Measurements from ENCODE around the gene TXNL1. TPM values are rescaled to one million over a fixed set of nuclear protein-coding genes. Genes with fewer than 3 reads are reported as not detected.
"Not testable (repeated sequence)": the region's sequence is repeated elsewhere in the genome, so short reads cannot be mapped to it uniquely, and the experiment has no call there.

The TXNL1 gene
- total RNA-seq, 1 donor from 2014 or later, result 113 TPM

- DNase-seq, result peak; percentile 82
- ATAC-seq (ENCODE audit: poor library complexity), result peak; percentile 89
- intact Hi-C loops (cut with DNase I), result loop anchor here (5.0 to 10.0 kb wide), 4 partner anchors 712 to 1342 kb away; no protein-coding TSS in a partner anchor
Observed at GRCh38 chr18:56576826-56577573, 61.4 kb downstream of the TXNL1 start.

DNA sequence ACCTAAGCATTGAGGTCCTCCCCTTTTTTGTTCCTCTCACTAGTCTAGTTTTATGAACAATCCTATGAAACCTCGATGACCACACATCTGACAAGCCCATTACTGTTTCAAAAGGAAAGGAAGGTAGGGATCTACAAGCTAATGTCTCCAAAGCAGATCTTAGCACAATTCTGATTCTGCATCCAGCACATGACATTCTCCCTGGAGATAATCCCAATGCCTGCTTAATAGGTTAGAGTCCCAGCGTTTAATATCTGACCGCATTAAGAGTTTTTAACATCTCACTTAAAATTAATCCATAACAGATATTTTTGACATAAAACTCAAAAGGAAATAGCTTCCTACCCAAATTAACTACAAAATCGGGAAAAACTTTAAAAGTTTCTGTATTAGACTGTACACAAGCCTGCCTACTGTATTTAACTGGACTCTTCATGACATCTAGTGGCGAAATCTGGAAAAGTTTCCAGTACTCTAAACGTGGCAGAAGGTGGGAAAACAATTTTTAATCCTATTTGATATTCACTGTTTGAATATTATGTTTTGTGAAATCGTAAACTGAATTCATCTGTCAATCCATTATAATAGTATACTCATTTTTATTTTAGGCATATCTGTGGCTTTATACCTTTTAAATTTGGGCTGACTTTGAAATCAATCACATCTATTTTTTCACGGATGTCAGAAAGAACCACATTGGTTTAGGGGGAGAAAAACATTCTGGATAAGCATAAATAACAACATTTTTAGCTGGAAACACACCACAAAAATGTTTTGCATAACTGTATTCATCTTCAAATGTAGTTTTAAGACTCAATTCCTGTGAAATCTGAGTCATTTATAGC is 62.4 kb downstream of the TXNL1 start:
- DNase-seq (no peak), ATAC-seq (ENCODE audit: poor library complexity) (peak; percentile 93)
- intact Hi-C loops (cut with DNase I), result loop anchor here (5.0 to 10.0 kb wide), 4 partner anchors 711 to 1341 kb away; no protein-coding TSS in a partner anchor

DNA sequence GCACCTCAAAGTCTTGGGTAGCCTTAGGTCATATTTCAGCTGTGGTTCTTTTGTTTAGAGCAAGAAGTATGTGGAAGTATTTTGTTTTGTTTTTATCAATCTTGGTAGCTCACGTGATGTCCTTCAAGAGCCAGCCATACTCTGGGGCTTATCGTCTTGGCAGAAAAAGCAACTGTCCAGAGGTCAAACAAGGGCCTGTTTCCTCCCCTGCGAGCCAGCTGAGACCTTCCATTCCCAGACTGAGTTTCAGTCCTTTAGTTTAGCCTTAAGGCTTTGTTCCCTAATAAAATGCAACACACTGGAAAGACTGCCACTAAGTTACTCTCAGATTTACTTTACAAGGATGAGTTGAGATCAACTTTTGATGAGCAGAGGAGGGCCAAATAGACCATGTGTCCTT is 63.5 kb downstream of the TXNL1 start:
- DNase-seq (peak; percentile 55), ATAC-seq (ENCODE audit: poor library complexity) (peak; percentile 88)

GRCh38 chr18:56572267-56572666 is 66.1 kb downstream of the TXNL1 start:
- intact Hi-C loops (cut with DNase I), result loop anchor here (10.0 kb wide), 3 partner anchors 707 to 1337 kb away; no protein-coding TSS in a partner anchor
- not testable (repeated sequence) for ATAC-seq (ENCODE audit: poor library complexity); DNase-seq

More for the DNA sequence above, 63.5 kb downstream of the TXNL1 start:
- intact Hi-C loops (cut with DNase I), result loop anchor here (5.0 to 10.0 kb wide), 4 partner anchors 710 to 1340 kb away; no protein-coding TSS in a partner anchor

DNA sequence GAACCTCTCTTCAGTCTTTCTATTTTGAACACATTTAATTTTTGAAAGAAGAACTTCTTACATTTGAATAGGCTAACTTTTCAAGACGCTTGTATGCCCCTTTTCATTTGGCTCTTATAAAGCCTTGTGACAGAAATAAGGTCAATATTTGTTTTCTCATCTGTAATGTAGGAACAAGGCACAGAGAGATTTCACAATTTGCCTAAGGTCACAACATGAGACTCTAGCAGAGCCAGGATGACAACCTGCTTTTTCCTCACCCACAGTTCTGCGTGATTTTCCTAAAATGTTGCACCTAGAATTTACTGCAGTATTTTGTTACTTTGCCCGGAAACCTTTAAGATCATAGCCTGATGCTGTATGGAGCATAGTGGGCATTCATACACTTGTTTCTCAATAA is 67.4 kb downstream of the TXNL1 start:
- ATAC-seq (ENCODE audit: poor library complexity), result no peak
- DNase-seq, result no peak
- intact Hi-C loops (cut with DNase I), result loop anchor here (10.0 kb wide), 3 partner anchors 706 to 1336 kb away; no protein-coding TSS in a partner anchor

DNA sequence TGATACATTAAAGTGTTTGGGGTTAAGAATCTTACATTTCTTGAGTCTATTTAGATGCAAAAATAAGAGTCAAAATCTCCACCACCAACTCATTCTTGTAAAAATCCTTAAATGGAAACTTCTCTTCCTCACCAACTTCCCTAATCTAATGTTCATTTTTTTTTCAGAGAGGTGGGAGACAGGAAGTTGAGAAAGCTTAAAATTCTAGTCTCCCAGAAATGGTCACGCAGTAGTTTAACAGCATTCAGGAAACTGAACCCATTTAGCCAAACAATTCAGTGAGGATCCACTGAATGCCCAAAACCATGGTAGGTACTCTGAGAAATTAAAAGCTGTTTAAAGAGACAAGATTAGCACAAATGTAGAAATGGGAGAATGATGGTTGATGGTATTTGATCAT is 69.0 kb downstream of the TXNL1 start:
- intact Hi-C loops (cut with DNase I), result no loop called here
- no peak for ATAC-seq (ENCODE audit: poor library complexity)
- no peak for DNase-seq

- ATAC-seq (ENCODE audit: poor library complexity), result peak; percentile 34
- intact Hi-C loops (cut with DNase I), result no loop called here
Observed at GRCh38 chr18:56568986-56569385, 69.4 kb downstream of the TXNL1 start.

GRCh38 chr18:56565551-56566345 is 72.6 kb downstream of the TXNL1 start:
- intact Hi-C loops (cut with DNase I), result no loop called here
- ATAC-seq (ENCODE audit: poor library complexity) (peak; percentile 68), DNase-seq (no peak)

More at GRCh38 chr18:56568986-56569385, 69.4 kb downstream of the TXNL1 start:
- no peak for DNase-seq

GRCh38 chr18:56565046-56565445 is 73.3 kb downstream of the TXNL1 start:
- ATAC-seq (ENCODE audit: poor library complexity) (no peak), DNase-seq (no peak)
- intact Hi-C loops (cut with DNase I), result no loop called here

DNA sequence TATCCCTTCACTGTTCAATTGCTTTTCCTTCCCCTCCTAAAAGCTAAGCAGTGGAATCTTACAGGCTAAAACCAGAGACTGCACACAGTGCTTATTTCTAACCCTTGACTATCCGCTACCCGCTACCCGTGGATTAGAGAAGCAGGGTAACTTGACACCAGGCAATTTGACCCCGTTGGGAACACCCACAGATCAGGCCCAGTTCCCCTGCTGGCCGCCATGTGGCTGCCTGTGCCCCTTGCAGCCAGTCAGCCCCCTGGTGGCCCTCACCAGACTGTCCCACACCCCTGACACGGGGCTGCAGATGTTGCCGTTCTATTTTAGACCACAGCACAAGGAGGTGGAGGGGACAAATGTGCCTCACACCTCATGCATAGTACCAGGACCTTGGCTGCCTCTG is 74.8 kb downstream of the TXNL1 start:
- ATAC-seq (ENCODE audit: poor library complexity), result peak; percentile 45
- no peak for DNase-seq
- intact Hi-C loops (cut with DNase I), result no loop called here

GRCh38 chr18:56562479-56562878 is 75.9 kb downstream of the TXNL1 start:
- no peak for DNase-seq
- intact Hi-C loops (cut with DNase I), result no loop called here
- ATAC-seq (ENCODE audit: poor library complexity), result no peak

- intact Hi-C loops (cut with DNase I), result no loop called here
- ATAC-seq (ENCODE audit: poor library complexity), result no peak
- no peak for DNase-seq
Observed at GRCh38 chr18:56560992-56561391, 77.4 kb downstream of the TXNL1 start.

DNA sequence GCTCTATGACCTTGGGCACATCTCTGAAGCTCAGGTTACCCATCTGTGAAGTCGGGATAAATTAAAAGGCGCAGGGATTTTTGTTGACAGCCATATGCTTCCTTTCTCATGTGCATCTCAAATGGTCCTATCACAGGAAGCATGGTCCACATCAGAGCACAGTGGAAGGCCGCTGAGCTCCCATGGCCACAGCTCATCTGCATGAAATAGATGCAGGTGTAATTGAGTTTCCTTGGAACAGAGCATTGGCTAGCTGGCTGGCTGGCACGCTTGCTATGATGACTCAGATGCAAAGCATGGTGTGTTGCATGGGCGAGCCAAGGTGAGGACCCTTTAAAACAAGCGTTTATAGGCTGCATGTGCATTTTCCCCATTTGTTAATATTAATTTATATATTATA is 79.3 kb downstream of the TXNL1 start:
- intact Hi-C loops (cut with DNase I), result no loop called here
- ATAC-seq (ENCODE audit: poor library complexity), result no peak
- no peak for DNase-seq

GRCh38 chr18:56556907-56557306 is 81.5 kb downstream of the TXNL1 start:
- intact Hi-C loops (cut with DNase I), result no loop called here
- DNase-seq (no peak), ATAC-seq (ENCODE audit: poor library complexity) (no peak)

DNA sequence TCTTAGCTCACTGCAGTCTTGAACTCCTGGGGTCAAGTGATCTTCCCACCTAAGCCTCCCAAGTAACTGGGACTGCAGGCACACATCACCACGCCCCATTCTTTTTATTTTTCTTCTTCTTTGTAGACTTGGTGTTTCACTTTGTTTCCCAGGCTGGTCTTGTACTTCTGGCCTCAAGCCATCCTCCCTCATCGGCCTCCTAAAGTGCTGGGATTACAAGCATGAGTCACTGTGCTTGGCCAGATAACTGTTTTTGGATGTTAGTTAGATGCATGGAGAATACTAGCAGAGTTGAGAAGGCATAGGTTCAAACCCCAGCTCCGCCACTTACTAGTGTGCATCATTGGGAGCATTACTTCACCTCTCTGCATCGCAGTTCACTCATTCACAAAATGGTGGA is 88.3 kb downstream of the TXNL1 start:
- intact Hi-C loops (cut with DNase I), result no loop called here
- no peak for DNase-seq
- ATAC-seq (ENCODE audit: poor library complexity), result no peak

Measured in Right ventricle myocardium superior (tissue), 1 donor.